GM12878 (cell line): ENCODE data around the gene RFFL. TPM values are rescaled to one million over a fixed set of nuclear protein-coding genes. Genes with fewer than 3 reads are reported as not detected.

Experiments used
- ATAC-seq: fragments of 200-7000 bp; cut with Tn5 transposase; 3 replicates; pipeline ENCODE4 v1.9.1; 2020; ENCODE audit warnings: mild to moderate bottlenecking, moderate library complexity
- BruUV-seq: library from RNA; stranded (reverse); fragments of 400-500 nt; replicated peaks from 2 replicates; lab custom pipeline; 2021; lab: Mats Ljungman, UMichigan
- CTCF ChIA-PET: fragments of 300-600 bp; sonication (Branson Sonifier 250); formaldehyde crosslinking; extraction: SDS; loops from one replicate; lab custom pipeline; 2021; ENCODE audit warnings: inconsistent platforms; lab: Yijun Ruan, JAX
- POLR2A ChIA-PET: fragments of 350-600 bp; formaldehyde crosslinking; extraction: SDS; loops from one replicate; lab custom pipeline; 2021; ENCODE audit warnings: inconsistent platforms; lab: Charles Lee
- RAD21 ChIA-PET: fragments of 300-600 bp; sonication (Branson Sonifier 250); formaldehyde crosslinking; loops from one replicate; lab custom pipeline; 2023; ENCODE audit warnings: antibody characterized with exemption; ENCODE audit not compliant: unreplicated experiment; lab: Charles Lee
- SMC1A ChIA-PET: fragments of 300-600 bp; sonication (Branson Sonifier 250); formaldehyde crosslinking; loops from one replicate; lab custom pipeline; 2023; ENCODE audit not compliant: unreplicated experiment, uncharacterized antibody; lab: Charles Lee
- DNase-seq: peaks from one replicate; pipeline ENCODE4 v3.0.0-alpha.2; 2011; ENCODE audit warnings: low read depth, low spot score
- FAIRE-seq: peaks from 3 replicates; lab custom pipeline; 2011; peaks lifted over from hg19 to GRCh38; lab: Jason Lieb, UNC
- H2AFZ ChIP-seq: 2 replicates; pipeline ENCODE4 v1.6.0; 2011; ENCODE audit warnings: low read depth, low read length, control low read depth; ENCODE audit not compliant: control insufficient read depth
- H3K27ac ChIP-seq: 2 replicates; pipeline ENCODE4 v1.5.1; 2011; ENCODE audit warnings: control low read depth; ENCODE audit not compliant: control insufficient read depth, insufficient read depth
- H3K27me3 ChIP-seq, 2 experiments: replicated peaks in 1 of 2; 2 replicates each; pipeline versions ENCODE4 v1.6.0 to v1.6.1; 2011; ENCODE audit warnings: low read length in 1 of 2; ENCODE audit not compliant: control insufficient read depth in 2 of 2, insufficient read depth in 2 of 2
- H3K36me3 ChIP-seq, 2 experiments: 2 replicates each; pipeline ENCODE4 v1.5.1; 2011; ENCODE audit warnings: low read length in 1 of 2; ENCODE audit not compliant: control insufficient read depth in 2 of 2, insufficient read depth in 2 of 2
- H3K4me1 ChIP-seq: 2 replicates; pipeline ENCODE4 v1.6.1; 2011; ENCODE audit warnings: mild to moderate bottlenecking, low read length, moderate library complexity, mixed read lengths; ENCODE audit not compliant: control insufficient read depth, insufficient read depth
- H3K4me2 ChIP-seq: 2 replicates; pipeline ENCODE4 v1.6.0; 2011; ENCODE audit warnings: control low read depth; ENCODE audit not compliant: control insufficient read depth, insufficient read depth
- H3K4me3 ChIP-seq: fragments of 200-600 bp; sonication (generic); 2 replicates; pipeline ENCODE4 v1.5.1; 2016
- H3K79me2 ChIP-seq: 2 replicates; pipeline ENCODE4 v1.6.0; 2011; ENCODE audit warnings: low read length; ENCODE audit not compliant: control insufficient read depth, insufficient read depth
- H3K9ac ChIP-seq: 2 replicates; pipeline ENCODE4 v1.8.0; 2011; ENCODE audit warnings: low read length, control low read depth, mixed read lengths; ENCODE audit not compliant: control insufficient read depth, insufficient read depth
- H3K9me3 ChIP-seq: replicated peaks from 3 replicates; pipeline ENCODE4 v1.5.1; 2011; ENCODE audit warnings: mild to moderate bottlenecking, low read length; ENCODE audit not compliant: control insufficient read depth, insufficient read depth
- H4K20me1 ChIP-seq: 2 replicates; pipeline ENCODE4 v1.6.0; 2011; ENCODE audit not compliant: control insufficient read depth, insufficient read depth
- EGR1 ChIP-seq, 2 experiments: IDR thresholded peaks; 1 replicate in 1 of 2; 2 replicates in 1 of 2; pipeline ENCODE4 v1.6.1; 2011 to 2012; ENCODE audit warnings: low read depth in 2 of 2, low read length in 2 of 2, borderline replicate concordance in 1 of 2, mild to moderate bottlenecking in 1 of 2, moderate library complexity in 1 of 2
- FOXK2 ChIP-seq: fragments of 450-650 bp; IDR thresholded peaks from 2 replicates; pipeline ENCODE4 v1.6.1; 2017; ENCODE audit warnings: mild to moderate bottlenecking, moderate library complexity
- IKZF1 ChIP-seq: fragments of 450-650 bp; conservative IDR thresholded peaks from 2 replicates; pipeline ENCODE4 v1.6.1; 2017; ENCODE audit warnings: antibody characterized with exemption, mild to moderate bottlenecking
- MEF2A ChIP-seq: IDR thresholded peaks from 2 replicates; pipeline ENCODE4 v1.6.1; 2011; ENCODE audit warnings: low read depth, mild to moderate bottlenecking, low read length, moderate library complexity; ENCODE audit not compliant: insufficient read depth
- PAX8 ChIP-seq: fragments of 450-650 bp; IDR thresholded peaks from 2 replicates; pipeline ENCODE4 v1.6.1; 2017; ENCODE audit warnings: mild to moderate bottlenecking, moderate library complexity
- RFX5 ChIP-seq: IDR thresholded peaks from 2 replicates; pipeline ENCODE4 v1.6.1; 2011; ENCODE audit warnings: low read depth, low read length, improper control_type of control experiment
- WGBS: methylation state at CpG from one replicate; pipeline ENCODE4 v1.1.6; 2016; ENCODE audit warnings: low lambda C conversion rate; ENCODE audit not compliant: insufficient replicate concordance, insufficient coverage; ENCODE audit errors: missing lambda C conversion rate; 5-methylcytosine and 5-hydroxymethylcytosine counted together
- in situ Hi-C: fragments of 300-500 bp; cut with MboI; formaldehyde crosslinking; loops from 9 replicates; pipeline ENCODE4 v1.14.3; 2018; ENCODE audit warnings: mixed read lengths
- intact Hi-C: fragments of 100-400 bp; cut with micrococcal nuclease; formaldehyde crosslinking; loops from one replicate; pipeline ENCODE4 v1.14.2; 2022; ENCODE audit not compliant: unreplicated experiment
- polyA plus RNA-seq, 11 experiments: library from polyadenylated mRNA; depleted of rRNA in 4 of 11; unstranded in 6 of 11; stranded (reverse) in 5 of 11; fragments of >200 nt; fragmentation: Nextera tagmentation in 4 of 11; fragmentation: Illumina TruSeq in 1 of 11; extraction: Ambion mirVana in 4 of 11; extraction: Trizol in 1 of 11; gene quantifications; 1 replicate in 1 of 11; 2 replicates in 10 of 11; pipeline versions ENCODE4 v1.2.1 to v1.2.3, GENCODE V29; 2011 to 2016; ENCODE audit warnings: inconsistent platforms in 2 of 11, missing spikeins in 2 of 11, low read depth in 1 of 11
- total RNA-seq, 4 experiments: library from RNA; depleted of rRNA in 3 of 4; stranded (reverse); fragments of >200 nt in 3 of 4; fragmentation: Illumina TruSeq in 1 of 4; extraction: Trizol in 1 of 4; gene quantifications; 2 replicates each; pipeline versions ENCODE4 v1.2.1 to v1.2.3, GENCODE V29; 2013 to 2021

Gene RFFL
- total and polyA plus RNA-seq, 10 of the 15 experiments (the other 5 are each of a cell fraction or from before 2014, with no cell fraction given): 4.7 to 56.1 (median 26.9) TPM

GRCh38 chr17:35019386-35020179 lies 43.9 kb downstream of the RFFL start:
- ChIA-PET SMC1A (interaction anchor here (0.8 to 1.9 kb wide), 7 partner anchors 9 to 99 kb away, joined by 3 to 7 read pairs (median 4); partner anchors contain the start of gene RFFL), CTCF (interaction anchor here (0.8 to 2.2 kb wide), 5 partner anchors 9 to 71 kb away, joined by 3 to 7 read pairs (median 4); partner anchors contain the start of gene RFFL), POLR2A (interaction anchor here (0.9 to 1.0 kb wide), 2 partner anchors 9 to 95 kb away, joined by 3 to 4 read pairs; no protein-coding TSS in a partner anchor), RAD21 (interaction anchor here (1.3 to 1.5 kb wide), 2 partner anchors 38 to 70 kb away, joined by 3 to 5 read pairs; no protein-coding TSS in a partner anchor)
- ATAC-seq (no peak), DNase-seq (no peak), FAIRE-seq (no peak)
- in situ Hi-C loops: no loop called here
- Histone ChIP-seq H3K4me2 (no peak overlapping the region), H3K79me2 (no peaks in the 10 kb centered on the region), H3K27me3 (no peaks in the 10 kb centered on the region), H4K20me1 (no peaks in the 10 kb centered on the region), H3K4me1 (peaks cover 4% of the 10 kb centered on the region), H2AFZ (no peak overlapping the region), H3K4me3 (no peak overlapping the region), H3K9me3 (no peaks in the 10 kb centered on the region), H3K36me3 (peaks cover 16 to 48% of the 10 kb centered on the region in 2 experiments), H3K27ac (no peak overlapping the region), H3K9ac (no peak overlapping the region)
- WGBS: 87% methylated on average over 6 of the region's 6 CpGs
- TF ChIP-seq PAX8 (no peak), MEF2A (no peak), RFX5 (no peak), IKZF1 (no peak), EGR1 (IDR thresholded peaks at IDR 0.05; ENCODE audit: borderline replicate concordance in 1 of 2, low read depth in 2 of 2, low read length in 2 of 2) (no peak), FOXK2 (no peak)
- intact Hi-C loops: no loop called here
- BruUV-seq: no TSS peak
